Measurements from ENCODE around the gene PRKCA.
A peak's percentile ranks its signal among the peaks of the same experiment; 100 is the strongest.
"Not testable (repeated sequence)": the region's sequence is repeated elsewhere in the genome, so short reads cannot be mapped to it uniquely, and the experiment has no call there.

PRKCA gene

GRCh38 chr17:66301864-66302741 lies at the start of gene PRKCA:
TSS of gene PRKCA (plus strand) at chr17:66302613.
- DNase-seq (ENCODE audit: low read depth in 3 of 3): peak; percentile 47 to 66 (median 52)

GRCh38 chr17:66253458-66253857 lies 49.0 kb upstream of the PRKCA start:
- DNase-seq (ENCODE audit: low read depth in 3 of 3): not testable (repeated sequence)

- peak in 1 of 3 donors; percentile 10 for DNase-seq (ENCODE audit: low read depth in 3 of 3)
Observed at GRCh38 chr17:66255112-66255511, 47.3 kb upstream of the PRKCA start.

- no peak for DNase-seq (ENCODE audit: low read depth in 3 of 3)
Observed at GRCh38 chr17:66255527-66255971, 46.9 kb upstream of the PRKCA start.

GRCh38 chr17:66260275-66260674 lies 42.1 kb upstream of the PRKCA start:
- DNase-seq (ENCODE audit: low read depth in 3 of 3): no peak

GRCh38 chr17:66260688-66261087 lies 41.7 kb upstream of the PRKCA start:
- DNase-seq (ENCODE audit: low read depth in 3 of 3): no peak

GRCh38 chr17:66262767-66263166 lies 39.6 kb upstream of the PRKCA start:
- no peak for DNase-seq (ENCODE audit: low read depth in 3 of 3)

GRCh38 chr17:66264696-66265095 lies 37.7 kb upstream of the PRKCA start:
- no peak for DNase-seq (ENCODE audit: low read depth in 3 of 3)

- no peak for DNase-seq (ENCODE audit: low read depth in 3 of 3)
Observed at GRCh38 chr17:66268247-66268927, 34.0 kb upstream of the PRKCA start.

GRCh38 chr17:66270106-66270505 lies 32.3 kb upstream of the PRKCA start:
- no peak for DNase-seq (ENCODE audit: low read depth in 3 of 3)

GRCh38 chr17:66271512-66271911 lies 30.9 kb upstream of the PRKCA start:
- no peak for DNase-seq (ENCODE audit: low read depth in 3 of 3)

GRCh38 chr17:66272811-66273585 lies 29.4 kb upstream of the PRKCA start:
- DNase-seq (ENCODE audit: low read depth in 3 of 3): no peak

GRCh38 chr17:66273586-66273848 lies 28.9 kb upstream of the PRKCA start:
- DNase-seq (ENCODE audit: low read depth in 3 of 3): no peak

- DNase-seq (ENCODE audit: low read depth in 3 of 3): peak in 1 of 3 donors; percentile 21
Observed at GRCh38 chr17:66275651-66276050, 26.8 kb upstream of the PRKCA start.

GRCh38 chr17:66276328-66276937 lies 26.0 kb upstream of the PRKCA start:
- no peak for DNase-seq (ENCODE audit: low read depth in 3 of 3)

- no peak for DNase-seq (ENCODE audit: low read depth in 3 of 3)
Observed at GRCh38 chr17:66277191-66277590, 25.2 kb upstream of the PRKCA start.

- no peak for DNase-seq (ENCODE audit: low read depth in 3 of 3)
Observed at GRCh38 chr17:66281661-66282369, 20.6 kb upstream of the PRKCA start.

GRCh38 chr17:66283296-66283934 lies 19.0 kb upstream of the PRKCA start:
- no peak for DNase-seq (ENCODE audit: low read depth in 3 of 3)

GRCh38 chr17:66283971-66284370 lies 18.4 kb upstream of the PRKCA start:
- DNase-seq (ENCODE audit: low read depth in 3 of 3): no peak

- DNase-seq (ENCODE audit: low read depth in 3 of 3): no peak
Observed at GRCh38 chr17:66285149-66285548, 17.3 kb upstream of the PRKCA start.

GRCh38 chr17:66287911-66288310 lies 14.5 kb upstream of the PRKCA start:
- no peak for DNase-seq (ENCODE audit: low read depth in 3 of 3)

Measured in stimulated activated CD4-positive, alpha-beta T cell treated with anti-CD3 and anti-CD28 coated beads, TNF-alpha, amount 100 ng/mL, for 48 hours (primary cell).